GM12874 (cell line): ENCODE measurements around the gene BEND5.

ENCODE experiments used
- TF ChIP-seq, protein P1 (sequence below): IDR thresholded peaks from 2 replicates; pipeline ENCODE4 v1.5.1; 2011; ENCODE audit warnings: low read depth, mild to moderate bottlenecking, control low read depth, low read length, moderate library complexity; ENCODE audit not compliant: insufficient read depth

BEND5 gene

DNA sequence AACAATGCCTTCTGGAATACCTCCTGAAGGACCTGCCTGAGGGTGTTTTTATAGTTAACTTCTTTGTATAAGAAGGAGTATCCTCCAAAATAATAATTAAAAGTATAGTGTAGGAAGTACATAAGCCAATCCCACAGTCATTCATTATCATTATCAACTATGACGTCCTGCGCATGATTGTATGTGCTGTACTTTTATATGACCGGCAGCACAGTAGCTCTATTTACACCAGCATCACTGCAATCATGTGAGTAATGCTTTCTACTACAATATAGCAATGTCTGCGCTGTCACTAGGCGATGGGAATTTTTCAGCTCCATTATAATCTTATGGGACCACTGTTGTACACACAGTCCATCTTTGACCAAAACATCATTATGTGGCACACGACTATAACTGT lies 72.0 kb downstream of the BEND5 start:
- TF ChIP-seq, protein P1, sequence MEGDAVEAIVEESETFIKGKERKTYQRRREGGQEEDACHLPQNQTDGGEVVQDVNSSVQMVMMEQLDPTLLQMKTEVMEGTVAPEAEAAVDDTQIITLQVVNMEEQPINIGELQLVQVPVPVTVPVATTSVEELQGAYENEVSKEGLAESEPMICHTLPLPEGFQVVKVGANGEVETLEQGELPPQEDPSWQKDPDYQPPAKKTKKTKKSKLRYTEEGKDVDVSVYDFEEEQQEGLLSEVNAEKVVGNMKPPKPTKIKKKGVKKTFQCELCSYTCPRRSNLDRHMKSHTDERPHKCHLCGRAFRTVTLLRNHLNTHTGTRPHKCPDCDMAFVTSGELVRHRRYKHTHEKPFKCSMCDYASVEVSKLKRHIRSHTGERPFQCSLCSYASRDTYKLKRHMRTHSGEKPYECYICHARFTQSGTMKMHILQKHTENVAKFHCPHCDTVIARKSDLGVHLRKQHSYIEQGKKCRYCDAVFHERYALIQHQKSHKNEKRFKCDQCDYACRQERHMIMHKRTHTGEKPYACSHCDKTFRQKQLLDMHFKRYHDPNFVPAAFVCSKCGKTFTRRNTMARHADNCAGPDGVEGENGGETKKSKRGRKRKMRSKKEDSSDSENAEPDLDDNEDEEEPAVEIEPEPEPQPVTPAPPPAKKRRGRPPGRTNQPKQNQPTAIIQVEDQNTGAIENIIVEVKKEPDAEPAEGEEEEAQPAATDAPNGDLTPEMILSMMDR: no peak

DNA sequence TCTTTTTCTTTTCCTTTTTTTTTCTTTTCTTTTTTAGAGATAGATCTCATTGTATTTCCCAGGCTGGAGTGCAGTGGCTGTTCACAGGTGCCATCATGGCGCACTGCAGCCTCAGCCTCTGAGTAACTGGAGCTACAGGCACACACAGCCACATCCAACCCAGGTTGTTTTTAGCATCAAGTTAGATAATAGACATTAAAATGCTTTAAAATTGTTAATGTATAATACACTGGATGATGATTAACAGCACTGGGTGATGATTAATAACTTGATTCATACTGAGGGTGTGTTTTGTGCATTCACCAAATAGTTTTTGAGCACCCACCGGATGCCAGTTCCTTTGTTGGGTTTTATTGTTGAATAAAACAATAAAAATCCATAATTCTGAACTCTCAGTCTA lies 75.2 kb downstream of the BEND5 start:
- TF ChIP-seq, protein P1: no peak

DNA sequence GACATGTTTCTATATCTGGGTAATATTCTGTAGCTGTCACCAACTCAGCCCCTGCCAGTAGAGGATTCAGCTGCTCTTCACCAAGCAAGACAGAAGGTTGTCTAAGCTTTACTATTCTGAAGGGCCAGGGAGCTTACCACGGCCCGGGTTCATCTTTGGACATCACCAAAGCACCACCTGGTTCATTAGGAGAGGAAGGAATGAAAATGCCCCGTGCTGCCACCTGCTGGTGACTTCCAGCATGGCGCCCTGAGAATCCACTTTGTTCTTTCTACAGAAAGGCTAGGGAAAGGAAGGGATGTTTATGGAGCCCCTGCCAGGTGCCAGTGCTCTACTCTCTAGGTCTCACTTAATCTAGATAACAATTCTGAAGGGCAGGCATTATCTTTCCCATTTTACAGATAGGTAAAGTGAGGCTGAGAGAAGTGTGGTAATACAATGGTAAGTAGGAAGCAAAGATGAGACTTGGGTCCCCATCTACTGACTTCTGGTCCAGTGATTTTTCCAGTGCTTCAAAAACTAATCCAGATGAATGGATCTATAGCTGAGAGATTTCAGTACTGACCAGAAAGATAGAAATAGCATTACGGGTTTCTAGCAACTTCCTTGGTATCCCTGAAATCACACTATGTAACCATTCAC lies 79.5 kb downstream of the BEND5 start:
- TF ChIP-seq, protein P1: peak; percentile 85

DNA sequence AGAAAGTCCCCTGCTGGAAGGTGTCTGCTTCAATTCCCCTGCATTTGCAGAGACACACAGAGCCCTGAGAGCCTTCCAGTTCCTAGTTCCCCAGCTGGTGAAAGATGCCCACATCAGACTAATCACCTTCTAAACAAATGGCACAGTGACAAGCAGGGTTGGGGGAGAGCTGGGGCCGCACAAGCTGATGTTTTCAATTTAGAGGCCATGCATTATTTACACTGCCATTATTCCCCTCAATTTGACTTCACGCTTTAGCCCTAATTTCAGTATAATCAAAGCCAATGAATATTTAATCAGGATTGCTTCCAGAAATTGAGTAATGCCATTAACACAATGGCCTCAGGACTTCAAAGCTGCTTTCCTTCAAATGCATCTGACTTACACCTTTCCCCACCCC lies 81.5 kb downstream of the BEND5 start:
- TF ChIP-seq, protein P1: no peak

DNA sequence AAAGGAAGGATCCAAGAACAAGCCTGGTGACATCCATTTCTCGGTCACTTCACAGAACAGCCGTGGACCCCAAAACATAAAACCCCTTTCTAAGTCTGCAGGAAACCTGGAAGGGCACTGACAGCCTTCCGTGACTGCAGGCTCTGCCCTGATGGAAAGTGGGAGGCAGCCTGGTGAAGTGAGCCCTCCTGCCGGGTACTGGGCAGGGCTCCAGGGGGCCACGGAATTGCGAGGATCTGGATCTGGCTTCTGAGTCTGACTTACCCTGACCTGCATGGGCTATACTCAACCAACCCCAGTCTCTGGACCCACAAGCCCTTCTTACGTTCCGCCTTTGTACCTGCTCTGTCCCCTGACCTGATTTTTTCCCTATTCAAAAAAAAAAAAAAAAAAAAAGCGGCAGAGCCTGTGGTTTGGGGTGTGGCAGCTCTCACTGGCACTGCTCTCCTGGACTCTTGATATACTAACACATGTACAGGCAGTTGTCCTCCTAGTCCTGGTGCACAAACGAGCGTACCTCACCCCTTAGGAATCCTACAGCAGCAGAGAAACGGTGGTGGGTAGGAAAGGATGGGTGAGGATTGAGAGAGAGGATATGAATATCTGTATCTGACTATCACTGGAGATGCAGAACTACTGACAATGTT lies 82.9 kb downstream of the BEND5 start:
- TF ChIP-seq, protein P1: no peak

DNA sequence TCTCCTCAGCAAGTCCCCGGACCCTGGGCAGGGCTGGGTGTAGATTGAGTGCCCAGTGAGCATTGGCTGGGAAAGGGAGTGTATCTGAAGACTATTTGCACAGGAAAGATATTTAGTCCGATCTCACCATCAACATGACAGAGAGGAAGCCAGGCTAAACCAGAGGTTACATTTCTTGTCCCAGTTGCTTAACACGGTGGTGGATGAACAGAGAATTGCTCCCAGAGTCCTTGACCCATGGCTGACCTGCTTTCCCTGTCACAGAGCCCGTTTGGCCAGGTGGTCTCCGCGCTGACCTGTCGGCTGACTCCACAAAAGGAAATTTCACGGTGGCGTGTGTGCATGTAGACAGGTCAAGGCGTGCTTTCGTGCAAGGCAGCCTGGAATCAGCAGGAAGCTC lies 83.5 kb downstream of the BEND5 start:
- TF ChIP-seq, protein P1: no peak

DNA sequence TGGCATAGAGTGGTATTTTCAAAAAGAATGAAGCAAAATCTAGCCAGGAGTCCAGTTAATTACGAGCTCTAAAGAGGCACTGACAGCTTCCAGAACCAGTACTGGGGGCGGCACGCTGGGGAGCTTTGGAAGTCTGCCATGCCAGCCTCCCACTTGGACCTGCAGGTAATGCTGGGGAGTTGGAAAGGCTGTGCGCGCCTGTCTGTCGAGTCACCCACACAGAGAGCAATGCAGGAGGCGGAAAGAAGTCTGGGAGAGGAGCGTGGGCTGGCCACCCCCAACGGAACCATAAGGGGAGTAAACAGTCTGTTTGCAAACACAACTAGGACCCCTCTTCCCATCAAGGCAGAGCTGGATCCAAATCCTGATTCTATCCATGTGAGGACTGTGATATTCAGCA lies 84.5 kb downstream of the BEND5 start:
- TF ChIP-seq, protein P1: no peak
